OCI-LY1 (cell line): ENCODE results near the gene BORCS6.

Source experiments
- H2AFZ ChIP-seq: fragments of 200-600 bp; sonication (generic), shearing (Covaris generic); 2 replicates; pipeline ENCODE4 v1.6.0; 2014; ENCODE audit warnings: antibody characterized with exemption, mild to moderate bottlenecking, low read length
- H3F3A ChIP-seq: fragments of 200-600 bp; sonication (generic), shearing (Covaris generic); 2 replicates; pipeline ENCODE4 v1.6.0; 2014; ENCODE audit warnings: mild to moderate bottlenecking, antibody characterized with exemption, low read length, moderate library complexity; ENCODE audit not compliant: insufficient read depth
- H3K27ac ChIP-seq: fragments of 200-600 bp; sonication (generic); 2 replicates; pipeline ENCODE4 v1.5.1; 2014; ENCODE audit warnings: low read length, mixed run types, mild to moderate bottlenecking, low read depth; ENCODE audit not compliant: poor library complexity, severe bottlenecking
- H3K27me3 ChIP-seq: fragments of 200-600 bp; sonication (generic); 2 replicates; pipeline ENCODE4 v1.6.0; 2014; ENCODE audit warnings: antibody characterized with exemption, mild to moderate bottlenecking, low read length, moderate library complexity; ENCODE audit not compliant: insufficient read depth
- H3K36me3 ChIP-seq: fragments of 200-600 bp; sonication (generic); 2 replicates; pipeline ENCODE4 v1.6.1; 2014; ENCODE audit warnings: mild to moderate bottlenecking, antibody characterized with exemption, low read length, moderate library complexity, mixed read lengths; ENCODE audit not compliant: insufficient read depth
- H3K4me1 ChIP-seq: fragments of 200-600 bp; sonication (generic); 2 replicates; pipeline ENCODE4 v1.5.1; 2014; ENCODE audit warnings: mild to moderate bottlenecking, low read length, moderate library complexity; ENCODE audit not compliant: insufficient read depth, severe bottlenecking
- H3K4me2 ChIP-seq: fragments of 200-600 bp; sonication (generic), shearing (Covaris generic); 2 replicates; pipeline ENCODE4 v1.6.1; 2014; ENCODE audit warnings: low read length
- H3K4me3 ChIP-seq: fragments of 200-600 bp; sonication (generic); 2 replicates; pipeline ENCODE4 v1.5.1; 2014; ENCODE audit warnings: low read length, low read depth, mild to moderate bottlenecking, mixed read lengths; ENCODE audit not compliant: poor library complexity, severe bottlenecking
- H3K79me2 ChIP-seq: fragments of 200-600 bp; shearing (Covaris generic); 2 replicates; pipeline ENCODE4 v1.6.1; 2016; ENCODE audit warnings: mixed run types, low read length, mixed read lengths; ENCODE audit not compliant: insufficient read depth
- H3K9ac ChIP-seq: fragments of 200-600 bp; sonication (generic), shearing (Covaris generic); 2 replicates; pipeline ENCODE4 v1.6.1; 2014; ENCODE audit warnings: mild to moderate bottlenecking, low read length, mixed read lengths
- H3K9me2 ChIP-seq: fragments of 200-600 bp; sonication (generic), shearing (Covaris generic); 2 replicates; pipeline ENCODE4 v1.6.1; 2014; ENCODE audit warnings: low read depth, mild to moderate bottlenecking, low read length, mixed read lengths
- H3K9me3 ChIP-seq: fragments of 200-600 bp; shearing (Covaris generic); 2 replicates; pipeline ENCODE4 v1.6.1; 2014; ENCODE audit warnings: low read length, mixed read lengths
- H4K20me1 ChIP-seq: fragments of 200-600 bp; sonication (generic), shearing (Covaris generic); 2 replicates; pipeline ENCODE4 v1.6.0; 2016; ENCODE audit warnings: mild to moderate bottlenecking, low read length; ENCODE audit not compliant: insufficient read depth
- CTCF ChIP-seq: fragments of 200-600 bp; sonication (generic), shearing (Covaris generic); IDR thresholded peaks from 2 replicates; pipeline ENCODE4 v1.5.1; 2017; ENCODE audit warnings: mild to moderate bottlenecking, antibody characterized with exemption, low read length, moderate library complexity, mixed read lengths
- EZH2 ChIP-seq: fragments of 200-600 bp; sonication (generic), shearing (Covaris generic); IDR thresholded peaks from 2 replicates; pipeline ENCODE4 v1.8.0; 2017; ENCODE audit warnings: borderline replicate concordance, mixed run types, mild to moderate bottlenecking, antibody characterized with exemption, low read length, moderate library complexity, mixed read lengths

The BORCS6 gene

GRCh38 chr17:8189711-8190477 is at the start of gene BORCS6:
Gene BORCS6, minus strand, starts transcription at chr17:8190180. Its CDS starts 40 bp downstream, at chr17:8190140.
- Histone ChIP-seq H3K36me3 (no peaks in the 10 kb centered on the region), H3K27me3 (no peaks in the 10 kb centered on the region), H3K9me2 (no peaks in the 10 kb centered on the region), H3K9ac (peak within 1 kb of the TSS; percentile 78), H3K79me2 (no peaks in the 10 kb centered on the region), H3K9me3 (no peaks in the 10 kb centered on the region), H4K20me1 (no peaks in the 10 kb centered on the region), H3K4me3 (peak within 1 kb of the TSS; percentile 80), H3K4me1 (peaks cover 43% of the 10 kb centered on the region), H3F3A (peaks cover 13% of the 10 kb centered on the region; the same call in 1 of the 2 replicates), H3K27ac (peak within 1 kb of the TSS; percentile 82), H3K4me2 (peak within 1 kb of the TSS; percentile 96), H2AFZ (no peak within 1 kb of the TSS)
- TF ChIP-seq CTCF: peak; percentile 21; the same call in 1 of the 2 replicates
- no peak for TF ChIP-seq EZH2

- Histone ChIP-seq H3K27me3 (no peaks in the 10 kb centered on the region), H3K9me3 (no peaks in the 10 kb centered on the region), H3K4me3 (no peak overlapping the region), H3K79me2 (no peaks in the 10 kb centered on the region), H2AFZ (no peak overlapping the region), H3K4me2 (no peak overlapping the region), H4K20me1 (no peaks in the 10 kb centered on the region), H3K36me3 (peaks cover 89% of the 10 kb centered on the region), H3K27ac (no peak overlapping the region), H3K4me1 (no peaks in the 10 kb centered on the region), H3F3A (no peaks in the 10 kb centered on the region), H3K9ac (no peak overlapping the region), H3K9me2 (no peaks in the 10 kb centered on the region)
- TF ChIP-seq CTCF (no peak), EZH2 (no peak)
These were observed 47.9 kb upstream of the BORCS6 start for GRCh38 chr17:8237886-8238285.

DNA sequence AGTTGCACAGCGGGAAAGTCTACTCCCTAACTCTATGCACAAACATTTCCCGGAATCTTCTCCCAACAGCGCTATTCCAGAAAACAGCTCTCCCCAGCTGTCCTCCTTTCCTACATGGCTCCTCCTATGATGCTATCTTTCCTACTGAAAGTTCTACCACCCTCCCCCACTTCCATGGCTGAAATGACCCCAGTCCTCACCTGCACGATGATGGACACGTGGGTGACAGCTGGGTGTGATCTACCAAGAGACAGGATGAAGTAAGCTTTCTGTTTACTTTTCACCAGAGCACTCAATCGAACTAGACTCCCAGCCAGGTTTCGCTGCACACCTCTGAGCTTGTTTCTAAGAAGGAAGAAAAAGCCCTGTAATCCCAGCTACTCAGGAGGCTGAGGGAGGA is 47.2 kb upstream of the BORCS6 start:
- TF ChIP-seq CTCF (no peak), EZH2 (no peak)
- Histone ChIP-seq H3K4me1 (no peaks in the 10 kb centered on the region), H4K20me1 (no peaks in the 10 kb centered on the region), H3K79me2 (no peaks in the 10 kb centered on the region), H3K4me3 (no peak overlapping the region), H3K27me3 (no peaks in the 10 kb centered on the region), H3K27ac (no peak overlapping the region), H3K9ac (no peak overlapping the region), H3K36me3 (peaks cover 92% of the 10 kb centered on the region), H3K9me3 (no peaks in the 10 kb centered on the region), H3K4me2 (no peak overlapping the region), H3F3A (no peaks in the 10 kb centered on the region), H3K9me2 (no peaks in the 10 kb centered on the region), H2AFZ (no peak overlapping the region)
